Mesothelial cell of epicardium (in vitro differentiated cells): ENCODE measurements around the gene MKRN2. TPM values are rescaled to one million over a fixed set of nuclear protein-coding genes. Genes with fewer than 3 reads are reported as not detected.

ENCODE experiments used
- DNase-seq, 2 experiments: peaks; one replicate each; pipeline ENCODE4 v3.0.0; 2021; ENCODE audit warnings: low spot score in 2 of 2; ENCODE audit not compliant: unreplicated experiment in 2 of 2
- H3K27ac Mint-ChIP-seq: 2 replicates; pipeline ENCODE4 v1.8.0; 2021; ENCODE audit warnings: mixed read lengths
- H3K27me3 Mint-ChIP-seq: 2 replicates; pipeline ENCODE4 v1.8.0; 2021; ENCODE audit warnings: low read depth, mixed read lengths
- H3K36me3 Mint-ChIP-seq: 2 replicates; pipeline ENCODE4 v1.8.0; 2021; ENCODE audit warnings: mixed read lengths
- H3K4me1 Mint-ChIP-seq: 2 replicates; pipeline ENCODE4 v1.8.0; 2021; ENCODE audit warnings: mixed read lengths
- H3K4me3 Mint-ChIP-seq: 2 replicates; pipeline ENCODE4 v1.8.0; 2021; ENCODE audit warnings: mild to moderate bottlenecking, moderate library complexity, mixed read lengths
- H3K9me3 Mint-ChIP-seq: 2 replicates; pipeline ENCODE4 v1.8.0; 2021; ENCODE audit warnings: mixed read lengths
- total RNA-seq: library from RNA; stranded (reverse); gene quantifications from 3 replicates; pipeline ENCODE4 v1.2.1, GENCODE V29; 2021
- TF ChIP-seq, protein P1 (sequence below): fragments of 200-600 bp; sonication (generic); IDR thresholded peaks from one replicate; pipeline ENCODE4 v1.5.0; 2021; ENCODE audit warnings: antibody characterized with exemption; ENCODE audit not compliant: unreplicated experiment

The MKRN2 gene
- total RNA-seq, 1 donor from 2014 or later: 34.2 TPM

- no peak overlapping the region for H3K27ac Mint-ChIP-seq
- no peaks in the 10 kb centered on the region for H3K27me3 Mint-ChIP-seq
- no peak for DNase-seq
- H3K4me1 Mint-ChIP-seq: peaks cover 5% of the 10 kb centered on the region
- TF ChIP-seq, protein P1, sequence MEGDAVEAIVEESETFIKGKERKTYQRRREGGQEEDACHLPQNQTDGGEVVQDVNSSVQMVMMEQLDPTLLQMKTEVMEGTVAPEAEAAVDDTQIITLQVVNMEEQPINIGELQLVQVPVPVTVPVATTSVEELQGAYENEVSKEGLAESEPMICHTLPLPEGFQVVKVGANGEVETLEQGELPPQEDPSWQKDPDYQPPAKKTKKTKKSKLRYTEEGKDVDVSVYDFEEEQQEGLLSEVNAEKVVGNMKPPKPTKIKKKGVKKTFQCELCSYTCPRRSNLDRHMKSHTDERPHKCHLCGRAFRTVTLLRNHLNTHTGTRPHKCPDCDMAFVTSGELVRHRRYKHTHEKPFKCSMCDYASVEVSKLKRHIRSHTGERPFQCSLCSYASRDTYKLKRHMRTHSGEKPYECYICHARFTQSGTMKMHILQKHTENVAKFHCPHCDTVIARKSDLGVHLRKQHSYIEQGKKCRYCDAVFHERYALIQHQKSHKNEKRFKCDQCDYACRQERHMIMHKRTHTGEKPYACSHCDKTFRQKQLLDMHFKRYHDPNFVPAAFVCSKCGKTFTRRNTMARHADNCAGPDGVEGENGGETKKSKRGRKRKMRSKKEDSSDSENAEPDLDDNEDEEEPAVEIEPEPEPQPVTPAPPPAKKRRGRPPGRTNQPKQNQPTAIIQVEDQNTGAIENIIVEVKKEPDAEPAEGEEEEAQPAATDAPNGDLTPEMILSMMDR: no peak
- H3K9me3 Mint-ChIP-seq: no peaks in the 10 kb centered on the region
- no peak overlapping the region for H3K4me3 Mint-ChIP-seq
- peaks cover 5% of the 10 kb centered on the region for H3K36me3 Mint-ChIP-seq
These were observed 43.0 kb upstream of the MKRN2 start for GRCh38 chr3:12513694-12514446.

- Mint-ChIP-seq H3K27ac (no peak overlapping the region), H3K4me3 (no peak overlapping the region), H3K27me3 (no peaks in the 10 kb centered on the region), H3K9me3 (no peaks in the 10 kb centered on the region), H3K4me1 (peaks cover 5% of the 10 kb centered on the region), H3K36me3 (peaks cover 3% of the 10 kb centered on the region)
- DNase-seq: no peak
- TF ChIP-seq, protein P1: no peak
These were observed 41.3 kb upstream of the MKRN2 start for GRCh38 chr3:12515631-12516030.

GRCh38 chr3:12516873-12517272 lies 40.0 kb upstream of the MKRN2 start:
- Mint-ChIP-seq H3K9me3 (peaks cover 4% of the 10 kb centered on the region), H3K27me3 (no peaks in the 10 kb centered on the region), H3K36me3 (peaks cover 8% of the 10 kb centered on the region), H3K4me1 (peaks cover 5% of the 10 kb centered on the region), H3K27ac (no peak overlapping the region), H3K4me3 (no peak overlapping the region)
- no peak for DNase-seq
- TF ChIP-seq, protein P1: no peak

DNA sequence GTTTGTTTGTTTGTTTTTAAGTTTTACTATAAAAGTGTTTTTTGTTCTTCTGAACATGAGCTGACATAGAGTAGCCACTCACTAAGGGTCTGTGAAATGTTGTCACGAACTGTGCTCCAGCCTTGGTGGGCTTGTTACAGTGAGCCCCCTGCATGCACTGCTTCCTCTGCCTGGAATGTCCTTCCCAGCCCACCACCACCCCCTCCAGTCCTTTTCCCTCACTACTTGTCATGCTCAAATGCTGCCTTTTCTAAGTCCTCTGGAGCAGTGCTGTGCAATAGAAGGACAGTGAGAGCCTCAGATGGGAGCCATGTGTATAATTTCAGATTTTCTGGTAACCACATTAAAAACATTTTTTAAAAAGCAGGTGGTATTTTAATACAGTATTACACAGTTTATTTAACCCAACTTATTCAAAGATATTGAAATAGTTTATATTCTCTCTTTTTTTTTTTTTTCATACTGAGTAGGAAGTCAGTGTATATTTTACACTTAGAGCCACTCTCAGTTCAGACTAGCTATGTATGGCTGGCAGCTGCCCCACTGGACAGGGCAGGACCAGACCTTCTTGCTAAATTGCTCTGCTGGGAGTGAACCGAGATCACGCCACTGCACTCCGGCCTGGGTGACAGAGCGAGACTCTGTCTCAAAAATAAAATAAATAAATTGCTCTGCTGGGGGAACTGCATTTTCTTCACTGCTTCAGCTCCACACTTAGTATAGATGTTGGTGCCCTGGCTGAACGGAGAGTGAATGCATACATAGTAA lies 38.4 kb upstream of the MKRN2 start:
- no peak overlapping the region for H3K4me3 Mint-ChIP-seq
- H3K36me3 Mint-ChIP-seq: peaks cover 10% of the 10 kb centered on the region
- no peaks in the 10 kb centered on the region for H3K27me3 Mint-ChIP-seq
- DNase-seq: no peak
- H3K27ac Mint-ChIP-seq: no peak overlapping the region
- peaks cover 4% of the 10 kb centered on the region for H3K9me3 Mint-ChIP-seq
- TF ChIP-seq, protein P1: no peak
- peaks cover 5% of the 10 kb centered on the region for H3K4me1 Mint-ChIP-seq

DNA sequence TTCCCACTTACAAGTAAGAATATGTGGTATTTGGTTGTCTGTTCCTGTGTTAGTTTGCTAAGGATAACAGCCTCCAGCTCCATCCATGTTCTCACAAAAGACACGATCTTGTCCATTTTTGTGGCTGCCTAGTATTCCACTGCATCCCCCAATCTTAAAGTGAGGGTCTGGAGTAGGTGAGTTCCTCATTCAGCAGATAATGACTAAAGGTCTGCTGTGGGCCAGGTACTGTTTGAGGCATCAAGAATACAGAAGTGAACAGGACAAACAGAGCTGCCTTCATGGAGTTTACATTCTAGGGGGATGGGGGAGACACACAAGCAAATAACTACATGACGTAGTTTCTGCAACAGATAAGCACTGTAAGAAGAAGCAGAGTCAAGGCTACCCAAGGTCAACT lies 35.9 kb upstream of the MKRN2 start:
- Mint-ChIP-seq H3K27me3 (no peaks in the 10 kb centered on the region), H3K4me1 (peaks cover 3% of the 10 kb centered on the region), H3K27ac (no peak overlapping the region), H3K9me3 (peaks cover 4% of the 10 kb centered on the region), H3K36me3 (peaks cover 15% of the 10 kb centered on the region), H3K4me3 (no peak overlapping the region)
- TF ChIP-seq, protein P1: no peak
- no peak for DNase-seq
